Lung (tissue), 12 donors: ENCODE measurements around the gene DDX19B. TPM values are rescaled to one million over a fixed set of nuclear protein-coding genes. Genes with fewer than 3 reads are reported as not detected.

ENCODE experiments used
- ATAC-seq: fragments of 200-7000 bp; cut with Tn5 transposase; one replicate; pipeline ENCODE4 v1.9.1; 2020; ENCODE audit warnings: moderate number of reproducible peaks; ENCODE audit not compliant: insufficient read depth, low FRiP score
- DNase-seq, 3 donors: peaks; one replicate each; pipeline ENCODE4 v3.0.0-alpha.2; 2013 to 2017
- H3K27ac ChIP-seq, 2 donors: one replicate each; pipeline ENCODE4 v1.5.1; 2013; ENCODE audit warnings: mild to moderate bottlenecking in 2 of 2, moderate library complexity in 2 of 2, control low read depth in 1 of 2, inconsistent platforms in 1 of 2, low read depth in 1 of 2, low read length in 1 of 2
- H3K27me3 ChIP-seq, 3 donors: one replicate each; pipeline ENCODE4 v1.5.1; 2013; ENCODE audit warnings: low read length in 2 of 3; ENCODE audit not compliant: control insufficient read depth in 3 of 3, insufficient read depth in 3 of 3
- H3K36me3 ChIP-seq, 4 donors: one replicate each; pipeline ENCODE4 v1.5.1; 2013; ENCODE audit warnings: low read length in 4 of 4, mild to moderate bottlenecking in 1 of 4, moderate library complexity in 1 of 4; ENCODE audit not compliant: control insufficient read depth in 4 of 4, insufficient read depth in 4 of 4
- H3K4me1 ChIP-seq, 5 donors: one replicate each; pipeline ENCODE4 v1.5.1; 2013; ENCODE audit warnings: low read length in 5 of 5, mild to moderate bottlenecking in 2 of 5, moderate library complexity in 1 of 5; ENCODE audit not compliant: control insufficient read depth in 5 of 5, insufficient read depth in 5 of 5
- H3K4me3 ChIP-seq: one replicate; pipeline ENCODE4 v1.5.1; 2013; ENCODE audit warnings: mild to moderate bottlenecking, control low read depth, moderate library complexity
- H3K9ac ChIP-seq, 2 donors: one replicate each; pipeline ENCODE4 v1.5.1; 2013; ENCODE audit warnings: low read length in 2 of 2, control low read depth in 1 of 2; ENCODE audit not compliant: insufficient read depth in 1 of 2
- H3K9me3 ChIP-seq, 4 donors: one replicate each; pipeline ENCODE4 v1.5.1; 2013; ENCODE audit warnings: low read length in 3 of 4, mild to moderate bottlenecking in 1 of 4, moderate library complexity in 1 of 4; ENCODE audit not compliant: control insufficient read depth in 4 of 4, insufficient read depth in 3 of 4
- CTCF ChIP-seq: IDR thresholded peaks from 2 replicates; pipeline ENCODE4 v1.5.1; 2012; ENCODE audit warnings: mild to moderate bottlenecking; ENCODE audit errors: control extremely low read depth, extremely low read depth
- WGBS, 2 donors: extraction: QIAGEN DNeasy Blood & Tissue Kit; methylation state at CpG; one replicate each; pipeline ENCODE4 v1.1.7; 2013; 5-methylcytosine and 5-hydroxymethylcytosine counted together
- polyA plus RNA-seq, 2 donors: library from polyadenylated mRNA; stranded (reverse); fragments of 200-250 nt; gene quantifications; one replicate each; pipeline ENCODE4 v1.2.1, GENCODE V29; 2013
- total RNA-seq, 2 donors: library from RNA; depleted of rRNA in 1 of 2; stranded (reverse); fragments of >200 nt in 1 of 2; gene quantifications; one replicate each; pipeline ENCODE4 v1.2.1, GENCODE V29; 2014 to 2021
- donor health status: control.
- donor health status: control.
- donor health status: Bipolar disorder and iron deficiency.
- donor health status: healthy.
- donor health status: DM: yes; HTN: yes; CAD: no.

DDX19B gene
- total and polyA plus RNA-seq, 4 donors: 23.2 to 32.7 (median 27.1) TPM

DNA sequence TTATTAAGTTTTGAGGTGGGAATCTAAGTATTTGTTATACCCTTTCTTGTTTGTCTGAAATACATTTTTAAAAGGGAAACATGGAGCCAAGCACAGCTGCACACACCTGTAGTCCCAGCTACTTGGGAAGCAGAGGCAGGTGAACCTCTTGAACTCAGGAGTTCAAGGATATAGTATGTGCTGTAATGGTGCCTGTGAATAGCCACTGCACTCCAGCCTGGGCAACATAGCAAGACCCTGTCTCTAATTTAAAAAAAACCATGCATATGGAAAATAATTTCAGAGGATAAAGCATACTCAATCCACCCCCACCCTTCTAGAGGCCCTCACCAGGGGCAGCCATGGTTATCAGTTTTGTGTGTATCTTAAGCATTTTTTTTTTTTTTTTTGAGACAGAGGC lies 3.4 kb upstream of the DDX19B start:
- DNase-seq (no peak), ATAC-seq (no peak)
- no peak overlapping the region for H3K9ac ChIP-seq
- no peaks in the 10 kb centered on the region for H3K27me3 ChIP-seq
- peaks cover 0 to 11% (median 0%) of the 10 kb centered on the region in 5 donors for H3K4me1 ChIP-seq
- H3K36me3 ChIP-seq: no peaks in the 10 kb centered on the region
- TF ChIP-seq CTCF: no peak
- H3K4me3 ChIP-seq: no peak overlapping the region
- H3K27ac ChIP-seq: no peak overlapping the region
- H3K9me3 ChIP-seq: no peaks in the 10 kb centered on the region

DNA sequence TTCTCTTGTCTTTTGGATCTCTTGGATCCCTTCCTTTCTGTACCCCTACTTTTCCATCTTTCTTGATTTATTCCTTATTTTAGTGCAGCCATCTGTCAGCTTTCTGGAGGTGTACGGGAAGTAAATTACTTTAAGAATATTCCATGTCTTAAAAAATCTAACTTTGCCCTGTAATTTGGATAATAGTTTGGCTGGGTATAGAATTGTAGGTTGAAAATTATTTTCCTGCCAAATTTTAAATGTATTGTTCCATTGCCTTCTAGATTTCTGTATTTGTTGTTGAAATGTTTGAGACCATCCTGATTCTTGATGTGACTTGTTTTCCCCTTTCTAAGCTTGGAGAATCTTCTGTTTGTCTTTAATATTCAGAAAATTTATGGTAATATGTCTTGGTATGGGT lies 2.1 kb downstream of the DDX19B start:
- DNase-seq: no peak
- 98% methylated on average over 1 of the region's 1 CpG for WGBS, 2 donors
- H3K4me1 ChIP-seq: peaks cover 0 to 11% (median 0%) of the 10 kb centered on the region in 5 donors
- no peak overlapping the region for H3K4me3 ChIP-seq
- H3K27me3 ChIP-seq: no peaks in the 10 kb centered on the region
- no peak overlapping the region for H3K27ac ChIP-seq
- H3K9me3 ChIP-seq: peaks cover 0 to 5% (median 2%) of the 10 kb centered on the region in 4 donors
- peaks cover 0 to 4% (median 0%) of the 10 kb centered on the region in 4 donors for H3K36me3 ChIP-seq
- ATAC-seq: no peak
- H3K9ac ChIP-seq: no peak overlapping the region
- no peak for TF ChIP-seq CTCF

GRCh38 chr16:70302745-70303144 lies 3.8 kb downstream of the DDX19B start:
- no peak overlapping the region for H3K4me3 ChIP-seq
- WGBS, 2 donors: 76 to 81% methylated on average over 1 of the region's 1 CpG

More at GRCh38 chr16:70302745-70303144, 3.8 kb downstream of the DDX19B start:
- H3K27ac ChIP-seq: no peak overlapping the region
- DNase-seq (no peak), ATAC-seq (no peak)
- H3K27me3 ChIP-seq: no peaks in the 10 kb centered on the region
- H3K9ac ChIP-seq: no peak overlapping the region
- H3K4me1 ChIP-seq: peaks cover 0 to 11% (median 0%) of the 10 kb centered on the region in 5 donors
- TF ChIP-seq CTCF: no peak
- peaks cover 0 to 5% (median 2%) of the 10 kb centered on the region in 4 donors for H3K9me3 ChIP-seq
- H3K36me3 ChIP-seq: peaks cover 0 to 4% (median 0%) of the 10 kb centered on the region in 4 donors
